GM12878 (cell line): ENCODE data around the gene LIFR.
"Not testable (repeated sequence)": the region's sequence is repeated elsewhere in the genome, so short reads cannot be mapped to it uniquely, and the experiment has no call there.

Source experiments
- CTCF ChIP-seq, 3 experiments: IDR thresholded peaks in 2 of 3; conservative IDR thresholded peaks in 1 of 3; 2 replicates each; pipeline ENCODE4 v1.5.1; 2011; ENCODE audit warnings: low read depth in 3 of 3, low read length in 3 of 3, mild to moderate bottlenecking in 3 of 3, control low read depth in 2 of 3, moderate library complexity in 2 of 3, inconsistent platforms in 1 of 3, mixed read lengths in 1 of 3; ENCODE audit not compliant: control insufficient read depth in 2 of 3, insufficient read depth in 1 of 3; ENCODE audit errors: extremely low read depth in 1 of 3
- CUX1 ChIP-seq: IDR thresholded peaks from 2 replicates; pipeline ENCODE4 v1.6.1; 2012; ENCODE audit warnings: improper control_type of control experiment, low read depth, low read length; ENCODE audit not compliant: insufficient replicate concordance
- EP300 ChIP-seq, 2 experiments: fragments of 150-350 bp in 1 of 2; IDR thresholded peaks; 2 replicates each; pipeline ENCODE4 v1.6.1; 2011 to 2012; ENCODE audit warnings: low read depth in 2 of 2, low read length in 2 of 2, borderline replicate concordance in 1 of 2, improper control_type of control experiment in 1 of 2, inconsistent platforms in 1 of 2; ENCODE audit not compliant: control insufficient read depth in 1 of 2
- ETV6 ChIP-seq, 2 experiments: fragments of 450-650 bp in 1 of 2; IDR thresholded peaks in 1 of 2; conservative IDR thresholded peaks in 1 of 2; 2 replicates each; pipeline ENCODE4 v1.6.1; 2014; ENCODE audit warnings: antibody characterized with exemption in 1 of 2, borderline replicate concordance in 1 of 2, low read depth in 1 of 2, mild to moderate bottlenecking in 1 of 2, moderate library complexity in 1 of 2
- IKZF1 ChIP-seq: fragments of 450-650 bp; conservative IDR thresholded peaks from 2 replicates; pipeline ENCODE4 v1.6.1; 2017; ENCODE audit warnings: antibody characterized with exemption, mild to moderate bottlenecking
- IKZF2 ChIP-seq, 2 experiments: fragments of 450-650 bp; IDR thresholded peaks; 2 replicates each; pipeline ENCODE4 v1.6.1; 2017; ENCODE audit warnings: mild to moderate bottlenecking in 2 of 2, moderate library complexity in 2 of 2
- IRF5 ChIP-seq: fragments of 450-650 bp; IDR thresholded peaks from 2 replicates; pipeline ENCODE4 v1.6.1; 2017; ENCODE audit warnings: borderline replicate concordance
- NFYA ChIP-seq: IDR thresholded peaks from 2 replicates; pipeline ENCODE4 v1.6.1; 2011; ENCODE audit warnings: low read depth, mild to moderate bottlenecking, low read length, improper control_type of control experiment, borderline replicate concordance
- PBX3 ChIP-seq: IDR thresholded peaks from 2 replicates; pipeline ENCODE4 v1.6.1; 2011; ENCODE audit warnings: mild to moderate bottlenecking, low read depth, low read length, moderate library complexity; ENCODE audit not compliant: insufficient replicate concordance
- POLR2A ChIP-seq: IDR thresholded peaks from 2 replicates; pipeline ENCODE4 v1.6.1; 2011; ENCODE audit warnings: low read depth, mild to moderate bottlenecking, low read length
- RCOR1 ChIP-seq: conservative IDR thresholded peaks from 2 replicates; pipeline ENCODE4 v1.6.1; 2012; ENCODE audit warnings: low read depth, low read length, improper control_type of control experiment
- REST ChIP-seq: IDR thresholded peaks from 2 replicates; pipeline ENCODE4 v1.6.1; 2012; ENCODE audit warnings: mild to moderate bottlenecking, low read depth, low read length
- SRF ChIP-seq, 2 experiments: IDR thresholded peaks; 2 replicates each; pipeline ENCODE4 v1.6.1; 2011; ENCODE audit warnings: low read depth in 2 of 2, low read length in 2 of 2, mild to moderate bottlenecking in 1 of 2, moderate library complexity in 1 of 2
- STAT3 ChIP-seq: IDR thresholded peaks from 2 replicates; pipeline ENCODE4 v1.6.1; 2011; ENCODE audit warnings: low read depth, low read length, improper control_type of control experiment

- TF ChIP-seq IRF5; SRF (IDR thresholded peaks at IDR 0.05; ENCODE audit: low read depth in 2 of 2, low read length in 2 of 2); CTCF (IDR thresholded peaks at IDR 0.05 in 2 of 3, conservative IDR thresholded peaks at IDR 0.05 in 1 of 3; ENCODE audit: control insufficient read depth in 2 of 3, extremely low read depth in 1 of 3, insufficient read depth in 1 of 3, low read depth in 3 of 3, low read length in 3 of 3); POLR2A; REST; STAT3; IKZF2 (IDR thresholded peaks at IDR 0.05); ETV6 (conservative IDR thresholded peaks at IDR 0.05 in 1 of 2, IDR thresholded peaks at IDR 0.05 in 1 of 2; ENCODE audit: borderline replicate concordance in 1 of 2, low read depth in 1 of 2); NFYA; EP300 (IDR thresholded peaks at IDR 0.05; ENCODE audit: borderline replicate concordance in 1 of 2, control insufficient read depth in 1 of 2, low read depth in 2 of 2, low read length in 2 of 2); PBX3; CUX1; IKZF1; RCOR1: not testable (repeated sequence)
Observed at GRCh38 chr5:38567306-38567705, 10.9 kb upstream of the LIFR start.
